NT2/D1 (cell line): Measurements from ENCODE around the gene GRHL3.

Source experiments
- DNase-seq: peaks from one replicate; pipeline ENCODE4 v3.0.0-alpha.2; 2011; ENCODE audit warnings: low read depth, low spot score
- H3K27me3 ChIP-seq: 2 replicates; pipeline ENCODE4 v1.6.0; 2011; ENCODE audit warnings: mild to moderate bottlenecking; ENCODE audit not compliant: insufficient read length, insufficient read depth
- H3K36me3 ChIP-seq: 2 replicates; pipeline ENCODE4 v1.6.1; 2011; ENCODE audit warnings: mild to moderate bottlenecking, low read length, mixed read lengths; ENCODE audit not compliant: insufficient read depth, insufficient read length
- H3K4me1 ChIP-seq: 2 replicates; pipeline ENCODE4 v1.5.1; 2011; ENCODE audit not compliant: insufficient read depth, insufficient read length
- H3K4me3 ChIP-seq: 2 replicates; pipeline ENCODE4 v1.5.1; 2011; ENCODE audit warnings: low read depth; ENCODE audit not compliant: insufficient read length
- H3K9ac ChIP-seq: 2 replicates; pipeline ENCODE4 v1.6.0; 2011; ENCODE audit warnings: low read depth; ENCODE audit not compliant: insufficient read length
- H3K9me3 ChIP-seq: 2 replicates; pipeline ENCODE4 v1.5.1; 2011; ENCODE audit warnings: mild to moderate bottlenecking, low read length; ENCODE audit not compliant: insufficient read depth
- SUZ12 ChIP-seq: IDR thresholded peaks from 2 replicates; pipeline ENCODE4 v1.6.1; 2011; ENCODE audit not compliant: insufficient read length, insufficient read depth; ENCODE audit errors: extremely low read depth
- YY1 ChIP-seq: IDR thresholded peaks from 2 replicates; pipeline ENCODE4 v1.6.1; 2011; ENCODE audit not compliant: insufficient read length, insufficient read depth
- ZNF274 ChIP-seq: IDR thresholded peaks from 2 replicates; pipeline ENCODE4 v1.6.1; 2011; ENCODE audit warnings: mild to moderate bottlenecking, low read depth, low read length

The GRHL3 gene

DNA sequence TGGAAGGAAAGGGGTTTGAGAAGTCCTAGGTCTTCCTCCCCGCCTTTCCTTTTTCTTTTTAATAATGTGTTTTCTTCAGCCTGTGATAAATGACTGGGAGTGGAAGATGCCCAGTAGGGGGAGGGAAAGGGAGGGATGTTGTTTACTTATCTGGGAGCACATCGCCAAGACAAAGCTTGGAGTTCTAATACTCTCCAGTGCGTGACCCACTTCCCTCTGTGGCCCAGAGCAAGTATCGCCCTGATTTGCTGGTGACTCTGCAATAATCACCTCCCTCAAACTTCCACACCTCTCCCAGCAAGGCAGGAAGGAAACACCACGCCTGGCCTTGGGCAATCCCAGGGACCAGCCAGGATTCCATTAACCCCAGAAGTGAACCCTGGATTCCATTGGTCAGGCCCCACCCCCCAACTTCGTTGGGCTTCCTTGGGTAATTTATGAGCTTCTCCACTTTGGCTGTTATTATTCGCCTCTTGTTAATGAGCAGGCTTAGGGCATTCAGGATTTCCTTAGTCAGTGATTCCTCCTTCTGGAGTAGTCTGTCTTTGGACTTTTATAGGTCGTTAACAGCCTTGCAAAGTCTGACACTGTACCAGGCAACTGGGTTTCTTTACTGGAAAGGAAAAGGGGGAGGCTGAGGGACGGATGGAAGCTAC lies 24.3 kb upstream of the GRHL3 start:
- no peaks in the 10 kb centered on the region for H3K36me3 ChIP-seq
- peaks cover 13% of the 10 kb centered on the region for H3K27me3 ChIP-seq
- no peak for DNase-seq
- H3K9me3 ChIP-seq: no peaks in the 10 kb centered on the region
- no peak overlapping the region for H3K4me3 ChIP-seq
- peaks cover 18% of the 10 kb centered on the region for H3K4me1 ChIP-seq
- no peak overlapping the region for H3K9ac ChIP-seq
- no peak for TF ChIP-seq SUZ12
- TF ChIP-seq YY1: no peak
- no peak for TF ChIP-seq ZNF274

- no peak for DNase-seq
- Histone ChIP-seq H3K4me1 (peaks cover 18% of the 10 kb centered on the region), H3K27me3 (peaks cover 6% of the 10 kb centered on the region), H3K4me3 (no peak overlapping the region), H3K36me3 (no peaks in the 10 kb centered on the region), H3K9ac (no peak overlapping the region), H3K9me3 (no peaks in the 10 kb centered on the region)
- TF ChIP-seq SUZ12 (no peak), ZNF274 (no peak), YY1 (no peak)
Observed at GRCh38 chr1:24295535-24295934, 23.6 kb upstream of the GRHL3 start.

GRCh38 chr1:24297187-24297851 lies 21.8 kb upstream of the GRHL3 start:
- Histone ChIP-seq H3K36me3 (no peaks in the 10 kb centered on the region), H3K27me3 (no peaks in the 10 kb centered on the region), H3K9me3 (no peaks in the 10 kb centered on the region), H3K4me1 (peaks cover 14% of the 10 kb centered on the region), H3K9ac (peak overlapping the region; percentile 7), H3K4me3 (no peak overlapping the region)
- no peak for DNase-seq
- TF ChIP-seq ZNF274 (no peak), YY1 (no peak), SUZ12 (no peak)

- Histone ChIP-seq H3K4me3 (no peak overlapping the region), H3K4me1 (peaks cover 14% of the 10 kb centered on the region), H3K9me3 (no peaks in the 10 kb centered on the region), H3K9ac (peak overlapping the region; percentile 7), H3K27me3 (no peaks in the 10 kb centered on the region), H3K36me3 (no peaks in the 10 kb centered on the region)
- no peak for DNase-seq
- TF ChIP-seq ZNF274: no peak
- no peak for TF ChIP-seq SUZ12
- TF ChIP-seq YY1: no peak
Observed at GRCh38 chr1:24297852-24298232, 21.3 kb upstream of the GRHL3 start.

GRCh38 chr1:24298606-24299005 lies 20.6 kb upstream of the GRHL3 start:
- Histone ChIP-seq H3K27me3 (no peaks in the 10 kb centered on the region), H3K4me3 (no peak overlapping the region), H3K9ac (no peak overlapping the region), H3K4me1 (peaks cover 14% of the 10 kb centered on the region), H3K9me3 (no peaks in the 10 kb centered on the region), H3K36me3 (no peaks in the 10 kb centered on the region)
- no peak for TF ChIP-seq YY1
- no peak for TF ChIP-seq ZNF274
- no peak for TF ChIP-seq SUZ12
- DNase-seq: no peak

GRCh38 chr1:24299901-24300300 lies 19.3 kb upstream of the GRHL3 start:
- Histone ChIP-seq H3K9me3 (no peaks in the 10 kb centered on the region), H3K27me3 (no peaks in the 10 kb centered on the region), H3K4me1 (peaks cover 14% of the 10 kb centered on the region), H3K9ac (no peak overlapping the region), H3K4me3 (no peak overlapping the region), H3K36me3 (no peaks in the 10 kb centered on the region)
- DNase-seq: no peak
- TF ChIP-seq ZNF274 (no peak), SUZ12 (no peak), YY1 (no peak)

GRCh38 chr1:24300971-24301784 lies 18.0 kb upstream of the GRHL3 start:
- Histone ChIP-seq H3K9me3 (no peaks in the 10 kb centered on the region), H3K4me1 (peaks cover 10% of the 10 kb centered on the region), H3K9ac (no peak overlapping the region), H3K27me3 (no peaks in the 10 kb centered on the region), H3K4me3 (no peak overlapping the region), H3K36me3 (no peaks in the 10 kb centered on the region)
- TF ChIP-seq YY1 (no peak), SUZ12 (no peak)
- DNase-seq: no peak
